Heart right ventricle (tissue), 16 donors: ENCODE data around the gene DRAP1. TPM values are rescaled to one million over a fixed set of nuclear protein-coding genes. Genes with fewer than 3 reads are reported as not detected.

Experiments
- ATAC-seq, 8 donors: fragments of 200-7000 bp; cut with Tn5 transposase; one replicate each; pipeline ENCODE4 v1.9.1; 2020; ENCODE audit warnings: mild to moderate bottlenecking in 8 of 8, moderate library complexity in 8 of 8, moderate number of reproducible peaks in 1 of 8
- DNase-seq, 2 donors: peaks; one replicate each; pipeline ENCODE4 v3.0.0-alpha.2; 2020
- H3K27ac ChIP-seq, 10 donors: fragments of 200-600 bp; sonication (generic) in 2 of 10; one replicate each; pipeline versions ENCODE4 v1.5.0 to v1.8.0; 2020 to 2022; ENCODE audit warnings: mild to moderate bottlenecking in 3 of 10
- H3K27me3 ChIP-seq, 7 donors: fragments of 200-600 bp; one replicate each; pipeline ENCODE4 v1.8.0; 2021 to 2022; ENCODE audit warnings: mild to moderate bottlenecking in 2 of 7
- H3K36me3 ChIP-seq, 9 donors: fragments of 200-600 bp; sonication (generic) in 1 of 9; one replicate each; pipeline versions ENCODE4 v1.5.0 to v1.8.0; 2020 to 2022; ENCODE audit warnings: mild to moderate bottlenecking in 2 of 9
- H3K4me1 ChIP-seq, 9 donors: fragments of 200-600 bp; sonication (generic) in 1 of 9; one replicate each; pipeline versions ENCODE4 v1.5.0 to v1.8.0; 2020 to 2022; ENCODE audit warnings: mild to moderate bottlenecking in 4 of 9
- H3K4me3 ChIP-seq, 10 donors: fragments of 200-600 bp; sonication (generic) in 2 of 10; one replicate each; pipeline versions ENCODE4 v1.5.0 to v1.8.0; 2020 to 2022; ENCODE audit warnings: mild to moderate bottlenecking in 7 of 10, moderate library complexity in 2 of 10
- H3K9me3 ChIP-seq, 11 donors: fragments of 200-600 bp in 10 of 11; sonication (generic) in 2 of 11; one replicate each; pipeline versions ENCODE4 v1.5.0 to v1.8.0; 2013 to 2022; ENCODE audit warnings: mild to moderate bottlenecking in 2 of 11, control low read depth in 1 of 11, moderate library complexity in 1 of 11
- CTCF ChIP-seq, 9 donors: fragments of 200-600 bp; sonication (generic) in 2 of 9; IDR thresholded peaks; one replicate each; pipeline versions ENCODE4 v1.5.0 to v1.8.0; 2021 to 2022; ENCODE audit warnings: antibody characterized with exemption in 9 of 9, mild to moderate bottlenecking in 5 of 9, moderate library complexity in 1 of 9
- WGBS, 2 donors: extraction: QIAGEN DNeasy Blood & Tissue Kit; methylation state at CpG; one replicate each; pipeline ENCODE4 v1.1.7; 2013; ENCODE audit warnings: inconsistent platforms in 1 of 2; 5-methylcytosine and 5-hydroxymethylcytosine counted together
- intact Hi-C, 10 donors: fragments of 100-400 bp; cut with DNase I; formaldehyde crosslinking; loops; one replicate each; pipeline versions ENCODE4 v1.11.1 to v1.14.2; 2022
- polyA plus RNA-seq, 2 donors: library from polyadenylated mRNA; stranded (reverse); fragments of 200-250 nt; gene quantifications; one replicate each; pipeline ENCODE4 v1.2.3, GENCODE V29; 2013
- total RNA-seq, 10 donors: library from RNA; stranded (reverse); fragmentation: NEBNext Ultra II Directional in 3 of 10; extraction: Animal tissue kit (Norgen Biotek cat#: 25700) in 3 of 10; gene quantifications; one replicate each; pipeline versions ENCODE4 v1.2.1 to v1.2.4, GENCODE V29; 2021 to 2023
- donor health status: Arrhythmogenic right ventricular cardiomyopathy.
- donor health status: ischemic (EF 13 %, LVEDD 7.1; RV severe dilation, severe dysfunction).
- donor health status: healthy with polysubstance abuse.
- donor health status: DM: no; HTN: yes; CAD: no.
- donor health status: DM: no; HTN: no; CAD: no.
- donor health status: ischemic (EF 25% LVEDD 6.9; RV normal size, moderate dysfunction).
- donor health status: ischemic (EF 25% LVEDD 5.7; RV mildly dilated, moderate dysfunction).
- donor health status: healthy.
- donor health status: DM: yes; HTN: yes; CAD: no.
- donor health status: Ischemic cardiomyopathy.
- donor health status: ischemic (EF 35%, LVEDD 5.7; RV mildly dilated, moderate dysfunction).
- donor health status: nonischemic (EF 11% LVEDD 7.7; RV severe dilation, severe dysfunction).
- donor health status: DM: yes; HTN: yes; CAD: no.
- donor health status: PGD.
- donor health status: ischemic (EF 29% LVEDD 5.4; RV normal size, mild dysfunction).
- donor health status: nonischemic (EF 23%, LVEDD 6.1; RV moderate dilation, normal function).

DRAP1 gene
- total and polyA plus RNA-seq, 12 donors, result 69.4 to 210 (median 98.8) TPM

GRCh38 chr11:65934014-65934413, 14.8 kb downstream of the DRAP1 start:
- 48 to 54% methylated on average over 4 of the region's 4 CpGs for WGBS, 2 donors
- Histone ChIP-seq H3K9me3 (no peaks in the 10 kb centered on the region), H3K36me3 (no peaks in the 10 kb centered on the region), H3K27me3 (peaks cover 0 to 20% (median 3%) of the 10 kb centered on the region in 7 donors), H3K4me3 (no peak overlapping the region), H3K4me1 (no peaks in the 10 kb centered on the region), H3K27ac (no peak overlapping the region)
- TF ChIP-seq CTCF (IDR thresholded peaks at IDR 0.05), result no peak
- DNase-seq (no peak), ATAC-seq (no peak)
- intact Hi-C loops, result no loop called here

DNA sequence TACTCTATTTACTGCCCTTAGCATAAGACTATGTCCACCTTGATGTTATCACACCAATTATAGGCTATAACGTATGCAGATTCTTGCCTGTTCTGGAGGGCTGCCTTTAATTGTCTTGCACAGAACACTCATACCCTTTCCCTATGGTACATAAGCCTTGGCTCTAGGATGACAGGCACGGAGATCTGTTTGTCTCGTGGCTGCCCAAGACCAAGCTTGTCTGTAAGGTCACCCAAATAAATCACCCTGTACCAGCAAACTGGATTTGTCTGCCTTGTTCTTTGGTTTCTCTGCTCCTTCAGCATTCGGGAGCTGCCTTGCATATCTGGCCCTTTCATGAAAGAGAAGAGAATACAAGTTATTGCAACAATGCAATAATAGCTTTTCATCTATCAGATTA, 18.5 kb downstream of the DRAP1 start:
- WGBS, 2 donors, result 50 to 64% methylated on average over 4 of the region's 4 CpGs
- DNase-seq (no peak), ATAC-seq (no peak)
- intact Hi-C loops, result no loop called here
- Histone ChIP-seq H3K4me3 (no peak overlapping the region), H3K9me3 (no peaks in the 10 kb centered on the region), H3K36me3 (no peaks in the 10 kb centered on the region), H3K27me3 (peaks cover 0 to 26% (median 6%) of the 10 kb centered on the region in 7 donors), H3K4me1 (peaks cover 0 to 15% (median 0%) of the 10 kb centered on the region in 9 donors), H3K27ac (no peak overlapping the region)
- TF ChIP-seq CTCF (IDR thresholded peaks at IDR 0.05), result no peak

DNA sequence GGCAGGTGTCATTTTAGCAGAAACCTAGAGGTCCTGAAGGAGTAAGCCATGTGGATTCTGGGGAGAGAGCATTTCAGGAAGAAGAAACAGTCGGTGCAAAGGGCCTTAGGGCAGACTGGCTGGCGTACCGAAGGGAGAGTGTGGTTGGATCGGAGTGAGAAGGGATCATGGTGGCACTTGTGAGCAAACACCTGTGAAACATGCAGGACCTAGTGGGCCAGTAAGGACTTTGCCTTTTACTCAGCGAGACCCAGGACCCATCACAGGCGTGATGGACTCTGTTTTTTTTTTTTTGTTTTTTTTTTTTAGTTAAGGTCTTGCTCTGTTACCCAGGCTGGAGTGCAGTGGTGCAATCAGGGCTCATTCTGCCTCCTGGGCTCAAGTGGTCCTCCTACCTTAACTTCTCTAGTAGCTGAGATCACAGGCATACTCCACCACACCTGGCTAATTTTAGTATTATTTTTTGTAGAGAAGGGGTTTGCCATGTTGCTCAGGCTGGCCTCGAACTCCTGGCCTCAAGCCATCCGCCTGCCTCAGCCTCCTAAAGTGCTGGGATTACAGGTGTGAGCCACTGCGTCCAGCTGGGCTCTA, 22.6 kb downstream of the DRAP1 start:
- peaks cover 0 to 18% (median 6%) of the 10 kb centered on the region in 7 donors for H3K27me3 ChIP-seq

DNA sequence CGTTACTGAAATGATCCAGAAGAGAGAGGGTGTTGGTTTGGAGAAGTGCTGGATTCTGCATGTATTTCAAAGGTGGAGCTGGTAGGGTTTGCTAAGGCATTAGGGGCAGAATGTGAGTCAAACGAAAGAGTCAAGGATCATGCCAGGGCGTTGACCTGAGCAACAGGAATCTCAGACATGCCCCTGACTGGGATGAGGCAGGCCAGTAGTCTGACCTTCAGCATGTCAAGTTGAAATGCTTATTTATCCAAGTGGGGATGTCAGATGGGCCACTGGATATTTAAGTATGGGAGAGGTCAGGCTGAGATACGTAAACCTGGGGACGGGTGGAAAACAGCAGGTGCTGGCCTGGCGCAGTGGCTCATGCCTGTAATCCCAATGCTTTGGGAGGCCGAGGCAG, 23.3 kb downstream of the DRAP1 start:
- Histone ChIP-seq H3K4me1 (peaks cover 0 to 15% (median 0%) of the 10 kb centered on the region in 9 donors), H3K27ac (peak overlapping the region in 1 of 10 donors; percentile 82), H3K27me3 (peaks cover 0 to 19% (median 6%) of the 10 kb centered on the region in 7 donors), H3K36me3 (no peaks in the 10 kb centered on the region), H3K4me3 (no peak overlapping the region), H3K9me3 (no peaks in the 10 kb centered on the region)
- no peak for TF ChIP-seq CTCF (IDR thresholded peaks at IDR 0.05)
- DNase-seq (no peak), ATAC-seq (no peak)
- WGBS, 2 donors, result 82 to 88% methylated on average over 7 of the region's 7 CpGs
- intact Hi-C loops, result no loop called here

More for the DNA sequence above, 22.6 kb downstream of the DRAP1 start:
- Histone ChIP-seq H3K9me3 (no peaks in the 10 kb centered on the region), H3K36me3 (no peaks in the 10 kb centered on the region), H3K27ac (peak overlapping the region in 1 of 10 donors; percentile 82), H3K4me3 (no peak overlapping the region), H3K4me1 (peaks cover 0 to 15% (median 0%) of the 10 kb centered on the region in 9 donors)
- DNase-seq, result no peak
- TF ChIP-seq CTCF (IDR thresholded peaks at IDR 0.05), result no peak
- ATAC-seq, result no peak
- 69 to 73% methylated on average over 9 of the region's 9 CpGs for WGBS, 2 donors
- intact Hi-C loops, result no loop called here
